VCaP (cell line): ENCODE measurements around the gene DRD3.

Source experiments
- H3K27ac ChIP-seq: fragments of 450-650 bp; 2 replicates; pipeline ENCODE4 v1.5.1; 2017
- CTCF ChIP-seq: fragments of 450-650 bp; conservative IDR thresholded peaks from 2 replicates; pipeline ENCODE4 v1.5.1; 2017; ENCODE audit warnings: mild to moderate bottlenecking, moderate library complexity

DRD3 gene

GRCh38 chr3:114139836-114140235 lies 39.0 kb downstream of the DRD3 start:
- no peak for TF ChIP-seq CTCF
- no peak overlapping the region for H3K27ac ChIP-seq

GRCh38 chr3:114133947-114134346 lies 44.9 kb downstream of the DRD3 start:
- TF ChIP-seq CTCF: no peak
- H3K27ac ChIP-seq: no peak overlapping the region

- no peak overlapping the region for H3K27ac ChIP-seq
- TF ChIP-seq CTCF: no peak
Observed at GRCh38 chr3:114132500-114132899, 46.4 kb downstream of the DRD3 start.

DNA sequence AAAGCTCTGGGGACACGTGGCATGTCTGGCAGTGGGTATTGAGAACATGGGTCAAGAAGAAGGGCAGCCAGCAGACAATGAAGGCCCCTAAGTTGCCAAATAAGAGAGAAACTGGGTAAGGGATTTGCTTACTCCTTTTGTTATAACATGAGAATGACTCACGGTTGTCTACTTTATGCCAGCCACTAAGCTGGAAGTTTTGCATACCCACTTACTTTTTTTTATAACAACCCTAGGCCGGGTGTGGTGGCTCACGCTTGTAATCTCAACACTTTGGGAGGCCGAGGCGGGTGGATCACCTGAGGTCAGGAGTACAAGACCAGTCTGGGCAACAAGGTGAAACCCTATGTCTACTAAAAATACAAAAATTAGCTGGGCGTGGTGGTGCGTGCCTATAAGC lies 50.0 kb downstream of the DRD3 start:
- no peak for TF ChIP-seq CTCF
- H3K27ac ChIP-seq: no peak overlapping the region

GRCh38 chr3:114128231-114128630 lies 50.6 kb downstream of the DRD3 start:
- TF ChIP-seq CTCF: no peak
- H3K27ac ChIP-seq: no peak overlapping the region

DNA sequence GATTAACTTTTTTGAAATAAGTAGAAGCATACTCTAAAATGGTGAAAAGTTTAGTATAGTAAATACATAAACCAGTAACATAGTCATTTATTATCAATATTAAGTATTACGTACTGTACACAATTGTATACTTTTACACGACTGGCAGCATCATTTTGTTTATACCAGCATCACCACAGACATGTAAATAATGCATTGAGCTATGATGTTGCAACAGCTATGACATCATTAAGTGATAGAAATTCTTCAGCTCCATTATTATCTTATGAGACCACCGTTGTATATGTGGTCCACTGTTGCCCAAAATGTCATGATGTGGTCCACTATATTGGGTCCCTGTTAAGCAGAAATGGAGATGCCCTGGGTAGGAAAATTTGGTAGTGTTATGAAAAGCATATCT lies 51.3 kb downstream of the DRD3 start:
- TF ChIP-seq CTCF: no peak
- H3K27ac ChIP-seq: no peak overlapping the region

DNA sequence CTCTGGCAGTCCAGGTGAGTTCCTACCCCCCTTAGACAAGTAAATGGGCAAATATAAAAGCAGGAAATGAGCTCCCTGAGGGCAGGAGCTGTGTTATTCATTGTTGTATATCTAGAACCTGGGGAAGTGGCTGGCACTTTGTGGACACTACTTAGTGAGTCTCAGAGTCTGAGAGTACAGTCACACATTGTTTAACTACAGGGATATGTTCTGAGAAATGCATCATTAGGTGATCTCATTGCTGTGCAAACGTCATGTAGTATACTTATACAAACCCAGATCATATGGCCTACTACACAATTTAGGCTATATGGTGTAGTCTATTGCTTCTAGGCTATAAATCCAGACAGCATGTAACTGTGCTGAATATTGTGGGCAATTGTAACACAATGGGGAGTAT lies 52.4 kb downstream of the DRD3 start:
- TF ChIP-seq CTCF: no peak
- no peak overlapping the region for H3K27ac ChIP-seq
